ENCODE data around the gene SLC2A4RG.

Gene SLC2A4RG

DNA sequence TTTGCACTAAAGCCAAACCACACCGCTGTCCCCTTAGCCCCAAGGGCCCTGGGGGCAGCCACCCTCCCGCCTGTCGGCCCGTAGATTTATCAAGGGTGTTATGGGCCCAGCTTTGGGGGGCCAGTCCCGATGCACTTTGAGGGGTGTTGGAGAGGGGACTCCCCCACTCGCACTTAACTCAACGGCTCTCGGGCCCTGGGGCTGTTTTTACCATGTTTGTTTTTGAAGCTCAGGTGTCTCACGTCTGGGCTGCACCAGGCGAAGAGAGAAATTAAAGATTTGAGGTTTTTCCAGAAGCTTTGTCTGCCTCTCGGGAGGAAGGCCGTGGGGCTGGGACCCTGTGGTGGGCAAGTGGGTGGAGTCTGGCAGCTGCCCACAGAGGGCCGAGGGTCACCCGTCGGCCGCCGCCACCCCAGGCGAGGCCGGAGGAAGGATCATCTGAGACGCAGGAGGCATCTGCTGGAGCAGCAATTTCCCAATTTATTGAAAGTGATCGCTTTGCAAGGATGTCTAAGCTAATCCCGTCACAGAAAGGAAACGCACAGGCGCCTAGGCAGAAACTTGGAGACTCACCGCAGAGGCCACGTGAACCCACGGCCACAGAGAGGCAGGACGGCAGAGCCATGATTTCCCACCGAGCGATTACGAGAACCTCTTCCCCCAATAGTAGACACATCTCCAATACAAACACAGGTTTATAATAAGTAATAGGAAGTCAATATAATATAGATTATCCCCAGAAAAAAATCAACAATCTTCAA, 3.8 kb downstream of the SLC2A4RG start:
- ChIA-PET CTCF (interaction anchor here (0.8 to 2.2 kb wide), 4 partner anchors 31 to 231 kb away, joined by 3 to 9 read pairs (median 3); no protein-coding TSS in a partner anchor), POLR2A (no interaction called here)
- H3K4me3 ChIP-seq (ENCODE audit: low read depth, low read length) = no peak overlapping the region
- no peak for DNase-seq (ENCODE audit: low read depth, low spot score)
- TF ChIP-seq, protein P1, sequence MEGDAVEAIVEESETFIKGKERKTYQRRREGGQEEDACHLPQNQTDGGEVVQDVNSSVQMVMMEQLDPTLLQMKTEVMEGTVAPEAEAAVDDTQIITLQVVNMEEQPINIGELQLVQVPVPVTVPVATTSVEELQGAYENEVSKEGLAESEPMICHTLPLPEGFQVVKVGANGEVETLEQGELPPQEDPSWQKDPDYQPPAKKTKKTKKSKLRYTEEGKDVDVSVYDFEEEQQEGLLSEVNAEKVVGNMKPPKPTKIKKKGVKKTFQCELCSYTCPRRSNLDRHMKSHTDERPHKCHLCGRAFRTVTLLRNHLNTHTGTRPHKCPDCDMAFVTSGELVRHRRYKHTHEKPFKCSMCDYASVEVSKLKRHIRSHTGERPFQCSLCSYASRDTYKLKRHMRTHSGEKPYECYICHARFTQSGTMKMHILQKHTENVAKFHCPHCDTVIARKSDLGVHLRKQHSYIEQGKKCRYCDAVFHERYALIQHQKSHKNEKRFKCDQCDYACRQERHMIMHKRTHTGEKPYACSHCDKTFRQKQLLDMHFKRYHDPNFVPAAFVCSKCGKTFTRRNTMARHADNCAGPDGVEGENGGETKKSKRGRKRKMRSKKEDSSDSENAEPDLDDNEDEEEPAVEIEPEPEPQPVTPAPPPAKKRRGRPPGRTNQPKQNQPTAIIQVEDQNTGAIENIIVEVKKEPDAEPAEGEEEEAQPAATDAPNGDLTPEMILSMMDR (IDR thresholded peaks at IDR 0.05; ENCODE audit: insufficient read depth, low read length, missing control alignments) = no peak

DNA sequence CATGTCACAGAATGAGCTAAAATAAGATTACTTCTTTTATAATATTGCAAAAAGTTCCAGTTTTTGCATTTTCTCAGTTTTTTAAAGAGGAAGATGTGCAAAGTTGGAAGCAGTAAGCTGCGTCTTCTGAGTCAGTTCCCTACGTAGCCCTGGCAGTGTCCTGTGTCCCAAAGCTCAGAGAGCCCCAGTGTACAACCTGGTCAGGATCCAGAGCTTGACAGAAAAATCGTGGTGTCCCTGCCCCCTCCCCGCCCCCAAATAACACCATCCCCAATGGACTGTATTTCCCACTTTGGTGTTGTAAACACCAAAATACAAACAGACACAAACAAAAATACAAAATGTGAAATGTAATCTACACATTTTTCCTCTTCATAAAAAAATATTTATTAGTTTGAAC, 4.6 kb downstream of the SLC2A4RG start:
- POLR2A ChIA-PET = no interaction called here
- CTCF ChIA-PET = interaction anchor here (2.2 kb wide), 1 partner anchor 31 kb away, joined by 9 read pairs; no protein-coding TSS in a partner anchor

DNA sequence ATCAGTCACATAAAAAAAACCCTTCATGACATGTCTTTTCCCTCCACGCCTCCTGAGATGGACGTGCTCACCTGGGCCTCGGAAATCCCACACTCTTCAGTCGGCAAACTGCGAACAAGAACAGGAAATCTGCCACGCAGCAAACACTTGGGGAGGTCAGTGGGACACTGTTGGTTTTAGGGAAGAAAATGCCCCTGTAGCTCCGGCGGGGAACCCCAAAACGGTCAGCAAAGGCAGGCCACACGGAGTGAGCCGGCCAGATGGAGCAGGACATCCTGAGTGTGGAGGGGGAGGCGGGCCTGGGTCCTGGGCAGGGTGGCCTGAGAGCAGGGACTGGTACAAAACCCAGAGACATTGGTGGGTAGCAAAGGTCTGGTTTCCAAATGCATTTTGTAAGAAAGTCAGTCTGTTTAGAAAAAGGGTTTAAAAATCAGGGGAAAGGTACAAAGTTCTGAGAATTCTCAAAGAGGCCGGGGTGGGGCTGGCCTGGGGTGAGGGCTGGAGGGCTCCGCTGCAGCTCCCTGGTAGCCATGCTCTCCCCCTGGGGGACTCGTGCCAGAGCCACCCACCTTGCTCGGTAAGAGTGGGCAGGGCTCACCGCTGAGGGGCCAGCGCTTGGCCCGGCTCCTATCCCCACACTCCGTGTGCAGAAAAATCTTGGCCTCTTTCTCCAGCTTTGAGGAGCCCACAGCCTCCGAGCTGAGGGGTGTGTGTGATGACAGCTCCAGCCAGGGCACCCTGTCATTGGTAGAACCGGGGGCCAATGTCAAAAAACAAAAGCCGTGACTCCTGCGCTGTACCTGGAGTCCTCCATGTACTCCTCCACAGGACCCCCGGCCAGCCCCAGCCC, 5.2 kb downstream of the SLC2A4RG start:
- ChIA-PET POLR2A (interaction anchor here (1.2 kb wide), 1 partner anchor 9 kb away, joined by 3 read pairs; no protein-coding TSS in a partner anchor), CTCF (interaction anchor here (2.2 kb wide), 1 partner anchor 30 kb away, joined by 9 read pairs; no protein-coding TSS in a partner anchor)
- TF ChIP-seq, protein P1 (IDR thresholded peaks at IDR 0.05; ENCODE audit: insufficient read depth, low read length, missing control alignments) = no peak

More for the DNA sequence above, 4.6 kb downstream of the SLC2A4RG start:
- TF ChIP-seq, protein P1 (IDR thresholded peaks at IDR 0.05; ENCODE audit: insufficient read depth, low read length, missing control alignments) = no peak
- no peak for DNase-seq (ENCODE audit: low read depth, low spot score)
- H3K4me3 ChIP-seq (ENCODE audit: low read depth, low read length) = no peak overlapping the region

GRCh38 chr20:63745424-63745805, 5.8 kb downstream of the SLC2A4RG start:
- CTCF ChIA-PET = no interaction called here
- TF ChIP-seq, protein P1 (IDR thresholded peaks at IDR 0.05; ENCODE audit: insufficient read depth, low read length, missing control alignments) = no peak
- POLR2A ChIA-PET = interaction anchor here (0.7 to 1.2 kb wide), 2 partner anchors 10 to 83 kb away, joined by 3 read pairs; no protein-coding TSS in a partner anchor
- no peak for DNase-seq (ENCODE audit: low read depth, low spot score)
- H3K4me3 ChIP-seq (ENCODE audit: low read depth, low read length) = no peak overlapping the region

More for the DNA sequence above, 5.2 kb downstream of the SLC2A4RG start:
- DNase-seq (ENCODE audit: low read depth, low spot score) = no peak
- H3K4me3 ChIP-seq (ENCODE audit: low read depth, low read length) = no peak overlapping the region

DNA sequence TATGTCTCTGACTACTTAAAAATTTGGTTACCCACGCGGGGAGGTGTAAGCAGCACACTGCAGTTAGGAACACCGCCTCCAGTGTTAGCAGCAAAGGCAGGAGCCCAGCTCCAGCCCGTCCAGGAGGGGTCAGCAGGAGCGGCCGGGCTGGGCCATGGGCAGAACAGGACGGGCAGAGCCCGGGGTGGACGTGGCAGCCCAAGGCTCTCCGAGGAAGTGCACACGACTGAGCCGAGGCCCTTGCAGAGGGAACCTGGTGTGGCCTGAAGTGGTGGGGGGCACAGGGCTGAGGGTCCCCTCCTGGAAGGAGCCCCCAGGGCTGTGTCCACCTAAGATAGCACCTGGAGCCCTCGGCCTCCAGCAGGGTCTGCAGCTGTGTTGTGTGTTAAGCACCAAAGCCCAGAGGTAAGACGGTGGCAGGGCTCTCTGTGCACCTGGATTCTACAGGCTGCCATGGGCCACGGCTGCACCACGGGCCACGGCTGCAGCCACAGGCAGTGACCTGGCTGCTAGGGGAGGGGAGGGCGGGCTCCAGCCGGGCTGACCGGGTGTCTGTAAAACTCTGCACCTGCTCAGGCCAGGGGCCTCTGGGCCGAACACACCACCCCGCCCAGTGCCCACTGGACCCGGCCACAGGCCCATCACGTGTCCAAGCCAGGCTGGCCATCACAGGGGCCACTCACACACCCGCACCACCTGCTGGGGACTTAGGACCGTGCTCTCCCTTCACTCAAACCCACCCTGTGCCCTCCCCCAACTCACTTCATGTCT, 6.6 kb downstream of the SLC2A4RG start:
- no peak overlapping the region for H3K4me3 ChIP-seq (ENCODE audit: low read depth, low read length)
- no peak for DNase-seq (ENCODE audit: low read depth, low spot score)
- CTCF ChIA-PET = interaction anchor here (1.1 kb wide), 1 partner anchor 29 kb away, joined by 4 read pairs; no protein-coding TSS in a partner anchor
- TF ChIP-seq, protein P1 (IDR thresholded peaks at IDR 0.05; ENCODE audit: insufficient read depth, low read length, missing control alignments) = no peak
- POLR2A ChIA-PET = interaction anchor here (0.7 to 1.2 kb wide), 2 partner anchors 11 to 84 kb away, joined by 3 read pairs; no protein-coding TSS in a partner anchor
